ENCODE data around the gene PRKAG2.
"Not testable (repeated sequence)": the region's sequence is repeated elsewhere in the genome, so short reads cannot be mapped to it uniquely, and the experiment has no call there.

PRKAG2 gene

DNA sequence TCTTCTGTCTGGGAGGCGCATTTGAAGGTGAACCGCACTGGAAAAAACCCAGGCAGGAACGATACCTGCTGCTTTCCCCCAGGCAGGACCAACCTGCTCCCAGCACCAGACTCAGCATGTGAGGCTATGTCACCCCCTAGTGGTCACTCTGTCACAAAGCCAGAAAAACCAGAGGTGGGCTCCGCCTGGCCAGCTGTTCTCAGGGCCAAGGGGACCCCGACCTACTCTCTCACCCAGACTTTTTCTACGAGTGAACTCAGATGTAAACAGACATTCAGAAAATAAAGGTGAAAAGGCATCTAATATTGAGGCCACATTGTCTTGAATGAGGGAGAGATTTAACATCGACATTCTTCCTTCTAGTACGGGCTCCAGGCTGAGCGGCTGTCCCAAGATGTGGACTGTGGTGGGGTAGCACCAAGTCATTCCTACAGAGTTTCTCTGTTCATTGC, 117.3 kb downstream of the PRKAG2 start:
- DNase-seq: peak; percentile 88

GRCh38 chr7:151758622-151759540, 118.0 kb downstream of the PRKAG2 start:
- DNase-seq: no peak

- DNase-seq: no peak
These were observed 119.6 kb downstream of the PRKAG2 start for GRCh38 chr7:151757274-151757673.

GRCh38 chr7:151756866-151757265, 120.0 kb downstream of the PRKAG2 start:
- DNase-seq: no peak

DNA sequence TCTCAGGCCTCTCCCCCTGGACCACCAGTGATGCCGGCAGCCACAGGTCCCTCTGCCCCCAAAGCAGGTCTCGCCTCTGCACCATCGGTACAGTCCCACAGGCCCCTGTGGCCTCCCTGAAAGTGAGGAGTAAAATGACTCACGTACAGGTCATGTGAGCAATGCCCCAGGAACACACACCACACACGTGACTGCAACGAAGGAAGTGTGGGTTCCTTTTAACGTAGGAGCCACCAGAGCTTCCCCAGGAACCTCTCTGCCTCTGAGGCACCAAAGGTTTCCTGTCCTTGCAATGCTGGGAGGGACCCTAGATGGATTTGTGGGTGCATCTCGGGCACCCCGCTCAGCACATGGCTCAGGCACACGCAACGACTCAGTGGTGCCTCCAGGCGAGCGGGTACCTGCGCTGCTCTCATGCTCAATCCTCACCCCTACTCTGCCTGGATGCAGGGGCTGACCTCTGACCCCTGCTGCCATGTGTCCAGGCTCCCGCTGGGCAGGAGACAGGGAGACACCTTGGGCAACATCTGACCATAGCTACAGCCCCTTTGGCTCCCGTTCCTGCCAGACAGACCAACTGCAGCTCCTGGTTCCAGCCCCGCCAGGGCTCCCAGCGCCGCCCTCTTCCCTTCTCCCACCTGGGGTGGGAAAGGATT, 120.7 kb downstream of the PRKAG2 start:
- no peak for DNase-seq

GRCh38 chr7:151755131-151755801, 121.6 kb downstream of the PRKAG2 start:
- no peak for DNase-seq

GRCh38 chr7:151754688-151755130, 122.2 kb downstream of the PRKAG2 start:
- no peak for DNase-seq

DNA sequence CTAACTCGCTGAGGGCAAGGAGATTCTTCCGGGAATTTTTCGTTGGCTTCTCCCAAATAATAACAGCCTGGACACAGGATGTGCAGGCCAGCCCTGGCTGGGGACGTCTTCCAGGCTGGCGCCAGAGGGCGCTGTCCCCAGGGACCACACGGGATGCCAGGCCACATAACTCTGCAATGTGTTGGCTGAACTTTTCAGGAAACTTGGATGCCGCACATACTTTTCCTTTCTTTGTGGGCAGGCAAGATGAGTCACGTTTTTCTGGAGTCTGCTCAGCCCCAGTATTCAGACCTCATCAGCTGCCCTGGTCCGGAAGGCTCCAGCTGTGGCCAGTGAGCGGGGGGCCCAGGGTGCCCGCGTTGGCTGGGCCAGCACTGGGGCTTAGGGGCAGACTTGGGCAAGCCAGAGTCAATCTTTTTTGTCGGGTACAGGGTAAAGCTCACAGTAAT, 122.7 kb downstream of the PRKAG2 start:
- peak; percentile 88 for DNase-seq

DNA sequence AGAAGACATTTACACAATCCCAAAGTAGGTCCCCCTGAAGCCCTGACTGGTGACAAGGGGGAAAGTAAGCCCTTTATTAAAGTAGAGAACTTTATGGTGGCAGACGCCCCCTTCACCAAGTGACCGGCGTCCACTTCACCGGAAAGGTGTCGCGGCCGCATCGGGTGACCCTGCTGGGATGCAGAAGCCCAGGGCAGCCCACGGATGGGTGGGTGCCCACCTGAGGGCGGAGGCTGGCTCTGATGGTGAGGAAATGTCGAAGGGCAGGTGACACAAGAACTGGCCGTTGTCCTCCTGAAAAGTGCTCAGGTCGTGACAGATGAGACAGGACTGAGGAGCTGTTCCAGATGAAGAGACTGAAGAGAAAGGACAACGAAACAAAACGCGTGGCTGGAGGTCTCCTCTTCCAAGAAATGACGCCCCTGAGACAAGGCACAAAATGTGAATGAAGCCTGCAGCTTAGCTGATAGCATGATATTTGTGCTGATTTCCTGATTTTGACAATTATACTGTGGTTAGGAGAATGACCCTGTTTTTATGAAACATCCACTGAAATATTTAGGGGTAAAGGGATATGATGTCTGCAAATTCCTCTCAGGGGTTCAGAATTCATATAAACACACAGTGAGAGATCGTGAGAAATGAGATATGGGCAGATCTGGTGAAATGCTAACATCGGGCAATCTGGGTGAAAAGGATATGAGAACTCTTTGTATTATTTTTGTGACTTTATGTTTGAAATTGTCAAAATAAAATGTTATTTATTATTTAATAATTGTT, 123.9 kb downstream of the PRKAG2 start:
- DNase-seq: no peak

DNA sequence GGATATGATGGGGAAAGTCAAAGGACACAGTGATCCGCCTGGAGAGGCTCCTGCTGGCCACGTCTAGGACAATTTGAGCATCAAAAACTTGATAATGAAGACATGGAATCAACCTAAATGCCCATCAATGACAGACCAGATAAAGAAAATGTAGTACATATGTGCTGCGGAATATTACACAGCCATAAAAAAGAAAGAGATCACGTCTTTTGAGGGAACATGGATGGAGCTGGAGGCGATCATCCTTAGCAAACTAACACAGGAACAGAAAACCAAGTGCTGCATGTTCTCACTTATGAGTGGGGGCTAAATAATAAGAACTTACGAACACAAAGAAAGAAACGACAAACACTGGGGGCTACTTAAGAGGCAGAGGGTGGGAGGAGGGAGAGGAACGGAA, 124.9 kb downstream of the PRKAG2 start:
- no peak for DNase-seq

DNA sequence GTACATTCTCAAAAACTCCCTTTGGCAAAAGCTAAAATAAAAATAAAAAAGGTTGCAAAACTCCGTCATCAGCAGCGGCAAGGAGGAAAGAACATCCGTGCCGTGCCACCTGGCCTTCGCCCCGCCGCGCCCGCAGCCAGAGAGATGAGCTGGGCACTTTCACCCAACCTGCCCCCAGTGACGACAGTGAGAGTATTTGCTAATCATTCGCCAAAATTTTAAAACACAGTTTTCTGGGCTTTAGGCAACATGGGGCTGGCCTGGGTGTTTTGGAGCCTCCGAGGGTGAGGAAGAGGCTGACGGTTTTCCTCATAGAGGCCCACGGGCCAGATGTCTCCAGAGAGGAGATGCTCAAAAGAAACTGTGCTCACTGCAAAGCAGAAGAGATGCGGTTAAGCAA, 128.2 kb downstream of the PRKAG2 start:
- DNase-seq: no peak

DNA sequence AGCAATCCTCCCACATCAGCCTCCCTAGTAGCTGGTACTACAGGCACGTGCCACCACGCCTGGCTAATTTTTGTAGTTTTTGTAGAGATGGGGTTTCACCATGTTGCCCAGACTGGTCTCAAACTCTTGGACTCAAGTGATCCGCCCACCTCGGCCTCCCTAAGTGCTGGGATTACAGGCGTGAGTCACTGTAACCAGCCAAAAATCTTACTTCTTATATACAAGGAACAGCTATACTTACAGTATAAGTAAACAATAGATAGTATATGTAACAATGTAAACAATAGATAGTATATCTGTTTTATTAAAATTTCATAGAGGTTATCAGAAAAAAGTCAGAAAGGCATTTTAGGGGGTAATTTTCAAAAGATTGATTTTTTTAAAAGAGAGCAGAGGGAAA, 128.9 kb downstream of the PRKAG2 start:
- DNase-seq: not testable (repeated sequence)

GRCh38 chr7:151745706-151746105, 131.2 kb downstream of the PRKAG2 start:
- no peak for DNase-seq

- no peak for DNase-seq
These were observed 132.0 kb downstream of the PRKAG2 start for GRCh38 chr7:151744656-151745638.

- DNase-seq: no peak
These were observed 132.8 kb downstream of the PRKAG2 start for GRCh38 chr7:151744051-151744580.

GRCh38 chr7:151743481-151743983, 133.4 kb downstream of the PRKAG2 start:
- no peak for DNase-seq

DNA sequence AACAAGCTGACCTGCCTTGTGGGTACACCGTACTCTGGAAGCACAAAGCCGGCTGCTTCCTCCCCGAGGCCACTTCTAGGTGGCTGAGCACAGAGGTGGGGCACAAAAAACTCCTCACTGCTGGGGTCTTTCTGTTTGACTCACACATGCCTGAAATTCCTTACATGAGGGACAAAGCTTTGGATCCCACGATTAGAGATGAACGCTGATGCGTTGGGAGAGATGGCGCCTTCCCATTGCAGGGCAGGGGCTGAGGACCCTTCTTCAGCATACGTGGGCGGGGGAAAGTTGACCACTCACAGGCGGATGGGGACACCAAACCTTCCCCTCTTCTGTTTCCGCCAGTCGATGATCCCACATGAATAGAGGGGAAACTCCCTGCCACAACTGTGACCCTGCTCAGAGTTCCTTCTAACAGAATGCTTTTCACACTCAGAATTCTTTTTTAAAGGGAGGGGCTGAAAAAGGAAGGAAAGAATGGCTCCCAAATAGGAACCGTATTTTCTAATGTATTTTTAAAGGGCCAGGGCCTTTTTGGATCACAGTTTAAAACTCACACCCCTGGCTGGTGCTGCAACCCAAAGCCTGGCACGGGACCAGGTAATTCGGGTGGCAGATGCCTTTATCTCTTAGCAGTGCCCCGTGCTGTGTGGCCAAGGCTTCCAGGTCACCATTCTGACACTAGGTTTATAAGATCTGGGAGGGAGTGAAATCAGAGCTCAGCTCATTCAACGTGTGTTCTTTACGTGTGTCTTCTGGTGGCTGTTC, 134.0 kb downstream of the PRKAG2 start:
- DNase-seq: no peak

DNA sequence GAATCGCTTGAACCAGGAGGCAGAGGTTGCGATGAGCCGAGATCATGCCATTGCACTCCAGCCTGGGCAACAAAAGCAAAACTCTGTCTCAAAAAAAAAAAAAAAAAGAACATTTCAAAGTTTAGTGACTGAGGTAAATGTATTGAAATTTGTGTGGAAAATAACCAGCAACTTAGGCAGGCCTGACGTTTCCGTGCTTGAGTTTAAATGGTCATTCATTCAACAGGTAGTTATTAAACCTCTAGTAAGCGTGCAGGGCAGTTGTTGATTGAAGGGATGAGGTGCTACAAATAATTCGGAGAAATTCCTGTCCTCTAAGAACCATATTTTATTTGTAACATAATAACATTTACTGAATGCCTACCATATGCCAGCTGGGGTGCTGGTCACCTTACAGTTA, 135.3 kb downstream of the PRKAG2 start:
- DNase-seq: no peak

DNA sequence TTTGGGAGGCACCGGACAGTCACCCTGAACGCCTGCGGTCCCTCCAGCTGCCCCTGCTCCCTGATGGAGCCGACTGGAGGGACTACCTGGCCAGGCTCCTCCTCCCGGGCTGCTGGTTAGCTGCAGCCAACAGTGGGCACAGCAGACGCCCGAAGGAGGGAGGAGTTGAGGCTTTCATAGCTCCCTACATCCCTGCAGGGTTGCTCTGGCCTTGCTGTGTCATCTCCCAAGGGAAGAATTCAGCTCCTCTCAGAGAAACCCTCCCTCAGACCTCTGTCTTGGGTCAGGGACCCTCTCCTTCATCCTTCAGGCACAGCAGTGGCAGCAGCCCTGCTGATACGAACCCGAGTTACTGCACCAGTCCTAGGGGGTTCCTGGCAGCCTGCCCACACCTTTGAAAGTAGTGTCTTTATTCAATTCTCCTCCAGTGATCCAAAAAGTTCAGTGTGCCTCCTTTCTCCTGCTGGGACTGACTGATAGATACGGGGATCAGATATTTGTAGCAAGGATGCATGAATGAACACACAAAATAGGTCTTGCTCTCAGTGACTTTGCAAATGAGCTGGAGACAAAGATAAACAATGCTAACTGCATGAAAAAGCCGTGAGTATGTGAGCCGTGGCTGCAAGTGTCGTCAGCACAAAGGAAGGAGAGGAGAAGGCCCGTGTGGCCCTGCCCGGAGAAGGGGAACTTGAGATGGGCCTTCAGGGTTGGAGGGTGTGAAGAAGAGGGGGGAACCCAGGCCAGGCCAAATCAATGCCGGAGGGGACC, 136.6 kb downstream of the PRKAG2 start:
- peak; percentile 66 for DNase-seq

Data from eye (tissue), 1 donor.